Endothelial cell of umbilical vein (primary cell): Measurements from ENCODE around the gene SYNM. TPM values are rescaled to one million over a fixed set of nuclear protein-coding genes. Genes with fewer than 3 reads are reported as not detected.

Experiments
- BruUV-seq: library from RNA; stranded (reverse); fragments of 400-500 nt; replicated peaks from 2 replicates; lab custom pipeline; 2021; lab: Mats Ljungman, UMichigan
- CTCF ChIA-PET: fragments of 300-600, 350-600 bp; sonication (Branson Sonifier 250); formaldehyde crosslinking; loops from one replicate; lab custom pipeline; 2021; ENCODE audit warnings: antibody characterized with exemption, inconsistent platforms; lab: Charles Lee
- POLR2A ChIA-PET: fragments of 300-600, 350-600 bp; sonication (Branson Sonifier 250); formaldehyde crosslinking; loops from one replicate; lab custom pipeline; 2021; ENCODE audit warnings: antibody characterized with exemption, inconsistent platforms; lab: Charles Lee
- DNase-seq: peaks from one replicate; pipeline ENCODE4 v3.0.0-alpha.2; 2011; ENCODE audit warnings: low read depth, low spot score
- FAIRE-seq: peaks from 2 replicates; lab custom pipeline; 2011; peaks lifted over from hg19 to GRCh38; lab: Jason Lieb, UNC
- H2AFZ ChIP-seq: 2 replicates; pipeline ENCODE4 v1.6.0; 2012; ENCODE audit warnings: low read depth, low read length, control low read depth, inconsistent platforms
- H3K27ac ChIP-seq: 2 replicates; pipeline ENCODE4 v1.5.1; 2011; ENCODE audit warnings: low read depth, mild to moderate bottlenecking, control low read depth, low read length, moderate library complexity; ENCODE audit not compliant: insufficient read depth
- H3K27me3 ChIP-seq, 2 experiments: 2 replicates each; pipeline versions ENCODE4 v1.6.0 to v1.6.1; 2011; ENCODE audit warnings: low read length in 2 of 2, mixed read lengths in 1 of 2; ENCODE audit not compliant: control insufficient read depth in 2 of 2, insufficient read depth in 2 of 2
- H3K36me3 ChIP-seq, 2 experiments: 2 replicates in 1 of 2; 3 replicates in 1 of 2; pipeline ENCODE4 v1.5.1; 2011; ENCODE audit warnings: low read length in 2 of 2, mild to moderate bottlenecking in 1 of 2, moderate library complexity in 1 of 2; ENCODE audit not compliant: control insufficient read depth in 2 of 2, insufficient read depth in 2 of 2; ENCODE audit errors: extremely low read depth in 1 of 2
- H3K4me1 ChIP-seq: 3 replicates; pipeline ENCODE4 v1.5.1; 2011; ENCODE audit warnings: mild to moderate bottlenecking, low read length; ENCODE audit not compliant: control insufficient read depth, insufficient read depth; ENCODE audit errors: extremely low read depth
- H3K4me2 ChIP-seq: 2 replicates; pipeline ENCODE4 v1.6.1; 2011; ENCODE audit warnings: low read length, control low read depth, mixed read lengths; ENCODE audit not compliant: insufficient read depth
- H3K4me3 ChIP-seq, 3 experiments: fragments of 200-600 bp in 1 of 3; sonication (generic), shearing (Covaris generic) in 1 of 3; replicated peaks in 1 of 3; 2 replicates each; pipeline ENCODE4 v1.5.1; 2011 to 2016; ENCODE audit warnings: control low read depth in 3 of 3, low read length in 3 of 3, mild to moderate bottlenecking in 2 of 3, inconsistent platforms in 1 of 3, low read depth in 1 of 3, moderate library complexity in 1 of 3; ENCODE audit not compliant: insufficient read depth in 1 of 3
- H3K79me2 ChIP-seq: 2 replicates; pipeline ENCODE4 v1.6.0; 2012; ENCODE audit warnings: low read length, inconsistent platforms; ENCODE audit not compliant: control insufficient read depth, insufficient read depth
- H3K9ac ChIP-seq: replicated peaks from 2 replicates; pipeline ENCODE3; 2011; ENCODE audit warnings: low read length, control low read depth; ENCODE audit not compliant: insufficient read depth; ENCODE audit errors: extremely low read depth
- H3K9me1 ChIP-seq: replicated peaks from 3 replicates; pipeline ENCODE4 v1.6.0; 2011; ENCODE audit warnings: mild to moderate bottlenecking, low read length; ENCODE audit not compliant: control insufficient read depth, insufficient read depth; ENCODE audit errors: extremely low read depth
- H3K9me3 ChIP-seq: replicated peaks from 2 replicates; pipeline ENCODE4 v1.5.1; 2012; ENCODE audit warnings: low read length, inconsistent platforms; ENCODE audit not compliant: control insufficient read depth, insufficient read depth
- H4K20me1 ChIP-seq: replicated peaks from 2 replicates; pipeline ENCODE3; 2011; ENCODE audit warnings: mild to moderate bottlenecking, low read length; ENCODE audit not compliant: control insufficient read depth, insufficient read depth; ENCODE audit errors: extremely low read depth
- EZH2 ChIP-seq: IDR thresholded peaks from 2 replicates; pipeline ENCODE4 v1.6.1; 2012; ENCODE audit warnings: borderline replicate concordance, low read depth, mild to moderate bottlenecking, moderate library complexity, low read length, inconsistent platforms; ENCODE audit not compliant: severe bottlenecking
- FOS ChIP-seq: IDR thresholded peaks from 2 replicates; pipeline ENCODE4 v1.6.1; 2011; ENCODE audit warnings: mild to moderate bottlenecking, low read length, moderate library complexity, borderline replicate concordance; ENCODE audit not compliant: insufficient read depth
- GATA2 ChIP-seq: IDR thresholded peaks from 2 replicates; pipeline ENCODE4 v1.7.0; 2011; ENCODE audit warnings: low read depth, mild to moderate bottlenecking, moderate library complexity, mixed read lengths, low read length; ENCODE audit not compliant: insufficient read length, insufficient read depth
- JUN ChIP-seq: IDR thresholded peaks from 2 replicates; pipeline ENCODE4 v1.6.1; 2011; ENCODE audit warnings: borderline replicate concordance, low read depth; ENCODE audit not compliant: insufficient read length, insufficient read depth
- MYC ChIP-seq: IDR thresholded peaks from one replicate; pipeline ENCODE4 v1.6.1; 2011; ENCODE audit warnings: mild to moderate bottlenecking, low read depth, low read length
- POLR2A ChIP-seq: IDR thresholded peaks from 2 replicates; pipeline ENCODE4 v1.6.1; 2012; ENCODE audit warnings: low read depth, mild to moderate bottlenecking, control low read depth, low read length
- POLR2AphosphoS5 ChIP-seq: IDR thresholded peaks from 2 replicates; pipeline ENCODE4 v1.6.1; 2012; ENCODE audit warnings: low read depth, mild to moderate bottlenecking, control low read depth, low read length, moderate library complexity; ENCODE audit not compliant: insufficient read depth
- dilution Hi-C: fragments of 300-500 bp; cut with MboI; formaldehyde crosslinking; loops from one replicate; pipeline ENCODE4 v1.15.0; 2019; ENCODE audit warnings: low sequenced_read_pairs; ENCODE audit not compliant: extremely low pct_ligation_motif_present
- intact Hi-C: fragments of 100-400 bp; cut with micrococcal nuclease; formaldehyde crosslinking; loops from one replicate; pipeline ENCODE4 v1.10.0; 2022
- polyA plus RNA-seq, 4 experiments: library from polyadenylated mRNA; depleted of rRNA in 3 of 4; stranded (reverse) in 3 of 4; unstranded in 1 of 4; fragments of >200 nt; gene quantifications; 2 replicates each; pipeline versions ENCODE4 v1.2.1 to v1.2.3, GENCODE V29; 2011 to 2012; ENCODE audit warnings: missing spikeins in 1 of 4
- total RNA-seq: library from RNA; stranded (reverse); gene quantifications from 2 replicates; pipeline ENCODE4 v1.2.3, GENCODE V29; 2021
- TF ChIP-seq, protein P1 (sequence below), 2 donors: IDR thresholded peaks; 1 replicate in 1 of 2; 2 replicates in 1 of 2; pipeline ENCODE4 v1.5.1; 2011; ENCODE audit warnings: low read length in 2 of 2, mild to moderate bottlenecking in 2 of 2, moderate library complexity in 2 of 2, control low read depth in 1 of 2, inconsistent platforms in 1 of 2, low read depth in 1 of 2; ENCODE audit not compliant: insufficient read depth in 1 of 2; ENCODE audit errors: extremely low read depth in 1 of 2
- TF ChIP-seq, protein P2 (sequence below): IDR thresholded peaks from 2 replicates; pipeline ENCODE4 v1.6.1; 2011; ENCODE audit not compliant: insufficient read depth, insufficient read length

SYNM gene
- total and polyA plus RNA-seq, 2 donors (not counting 3 experiments of a cell fraction or from before 2014, with no cell fraction given), result 3.7 to 10.2 TPM

DNA sequence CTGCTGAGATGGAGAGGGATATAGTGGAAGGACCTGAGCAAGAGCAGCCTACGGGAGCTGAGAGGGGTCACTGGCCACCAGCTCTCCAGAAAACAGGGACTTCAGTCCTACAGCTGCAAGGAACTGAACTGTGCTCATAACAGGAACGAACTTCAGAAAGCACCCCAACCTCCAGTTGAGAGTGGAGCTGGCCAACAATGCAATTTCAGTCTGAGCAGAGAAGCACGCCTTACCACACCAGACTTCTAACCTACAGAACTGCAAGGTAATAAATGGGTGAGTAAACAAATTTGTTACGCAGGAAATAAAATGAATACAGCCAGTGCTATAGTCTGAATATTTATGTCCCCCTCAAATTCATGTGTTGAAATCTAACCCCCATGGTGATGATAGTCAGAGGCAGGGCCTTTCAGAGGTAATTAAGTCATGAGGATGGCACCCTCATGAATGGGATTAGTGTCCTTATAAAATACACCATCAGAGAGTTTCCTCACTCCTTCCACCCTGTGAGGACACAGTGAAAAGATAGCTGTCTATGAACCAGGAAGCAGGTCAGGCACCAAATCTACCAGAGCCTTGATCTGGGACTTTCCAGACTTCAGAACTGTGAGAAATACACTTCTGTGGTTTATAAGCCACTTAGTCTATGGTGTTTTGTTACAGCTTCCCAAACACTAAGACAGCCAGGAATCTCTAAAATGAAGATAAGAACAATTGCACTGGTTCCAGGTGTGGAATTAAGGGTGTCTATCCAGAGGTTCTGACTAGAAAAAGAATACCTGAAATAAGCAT, 58.6 kb downstream of the SYNM start:
- H4K20me1 ChIP-seq, result no peaks in the 10 kb centered on the region
- no peak overlapping the region for H3K4me2 ChIP-seq
- no peaks in the 10 kb centered on the region for H3K9me1 ChIP-seq
- H3K9me3 ChIP-seq, result no peaks in the 10 kb centered on the region
- TF ChIP-seq, protein P1, sequence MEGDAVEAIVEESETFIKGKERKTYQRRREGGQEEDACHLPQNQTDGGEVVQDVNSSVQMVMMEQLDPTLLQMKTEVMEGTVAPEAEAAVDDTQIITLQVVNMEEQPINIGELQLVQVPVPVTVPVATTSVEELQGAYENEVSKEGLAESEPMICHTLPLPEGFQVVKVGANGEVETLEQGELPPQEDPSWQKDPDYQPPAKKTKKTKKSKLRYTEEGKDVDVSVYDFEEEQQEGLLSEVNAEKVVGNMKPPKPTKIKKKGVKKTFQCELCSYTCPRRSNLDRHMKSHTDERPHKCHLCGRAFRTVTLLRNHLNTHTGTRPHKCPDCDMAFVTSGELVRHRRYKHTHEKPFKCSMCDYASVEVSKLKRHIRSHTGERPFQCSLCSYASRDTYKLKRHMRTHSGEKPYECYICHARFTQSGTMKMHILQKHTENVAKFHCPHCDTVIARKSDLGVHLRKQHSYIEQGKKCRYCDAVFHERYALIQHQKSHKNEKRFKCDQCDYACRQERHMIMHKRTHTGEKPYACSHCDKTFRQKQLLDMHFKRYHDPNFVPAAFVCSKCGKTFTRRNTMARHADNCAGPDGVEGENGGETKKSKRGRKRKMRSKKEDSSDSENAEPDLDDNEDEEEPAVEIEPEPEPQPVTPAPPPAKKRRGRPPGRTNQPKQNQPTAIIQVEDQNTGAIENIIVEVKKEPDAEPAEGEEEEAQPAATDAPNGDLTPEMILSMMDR (IDR thresholded peaks at IDR 0.05; ENCODE audit: extremely low read depth in 1 of 2, insufficient read depth in 1 of 2, low read depth in 1 of 2, low read length in 2 of 2), result no peak
- no peak for TF ChIP-seq POLR2A
- TF ChIP-seq EZH2, result no peak
- TF ChIP-seq, protein P2, sequence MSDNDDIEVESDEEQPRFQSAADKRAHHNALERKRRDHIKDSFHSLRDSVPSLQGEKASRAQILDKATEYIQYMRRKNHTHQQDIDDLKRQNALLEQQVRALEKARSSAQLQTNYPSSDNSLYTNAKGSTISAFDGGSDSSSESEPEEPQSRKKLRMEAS, result no peak
- no peak for TF ChIP-seq FOS
- no peak for TF ChIP-seq GATA2
- no peak for TF ChIP-seq POLR2AphosphoS5
- TF ChIP-seq MYC, result no peak
- no peak for TF ChIP-seq JUN
- CTCF ChIA-PET, result no interaction called here
- no peak overlapping the region for H3K9ac ChIP-seq
- no peak overlapping the region for H3K27ac ChIP-seq
- DNase-seq (no peak), FAIRE-seq (no peak)
- no peak overlapping the region for H2AFZ ChIP-seq
- no peaks in the 10 kb centered on the region for H3K27me3 ChIP-seq
- H3K79me2 ChIP-seq, result no peaks in the 10 kb centered on the region
- intact Hi-C loops, result no loop called here
- peaks cover 0 to 2% of the 10 kb centered on the region in 2 experiments for H3K36me3 ChIP-seq
- POLR2A ChIA-PET, result no interaction called here
- H3K4me1 ChIP-seq, result peaks cover 13% of the 10 kb centered on the region
- H3K4me3 ChIP-seq, result no peak overlapping the region
- dilution Hi-C loops, result no loop called here
- BruUV-seq, result no TSS peak
